COLO829 (cell line): Measurements from ENCODE around the gene HAL.
"Not testable (repeated sequence)": the region's sequence is repeated elsewhere in the genome, so short reads cannot be mapped to it uniquely, and the experiment has no call there.

Experiments
- DNase-seq: peaks from one replicate; pipeline ENCODE4 v3.0.0; 2012; ENCODE audit warnings: low spot score

The HAL gene

GRCh38 chr12:95977764-95978305 is 18.3 kb downstream of the HAL start:
- DNase-seq = no peak

- DNase-seq = no peak
Measured at GRCh38 chr12:95976416-95976832, 19.7 kb downstream of the HAL start.

- no peak for DNase-seq
Measured at GRCh38 chr12:95975491-95975890, 20.7 kb downstream of the HAL start.

- no peak for DNase-seq
Measured at GRCh38 chr12:95974358-95974757, 21.8 kb downstream of the HAL start.

GRCh38 chr12:95972832-95973456 is 23.2 kb downstream of the HAL start:
- no peak for DNase-seq

GRCh38 chr12:95970905-95971304 is 25.2 kb downstream of the HAL start:
- no peak for DNase-seq

GRCh38 chr12:95969116-95969515 is 27.0 kb downstream of the HAL start:
- not testable (repeated sequence) for DNase-seq

GRCh38 chr12:95967301-95967700 is 28.8 kb downstream of the HAL start:
- DNase-seq = no peak

- no peak for DNase-seq
Measured at GRCh38 chr12:95966287-95966870, 29.8 kb downstream of the HAL start.

- no peak for DNase-seq
Measured at GRCh38 chr12:95963096-95963495, 33.0 kb downstream of the HAL start.

GRCh38 chr12:95962222-95962621 is 33.9 kb downstream of the HAL start:
- no peak for DNase-seq

GRCh38 chr12:95960241-95960640 is 35.9 kb downstream of the HAL start:
- DNase-seq = no peak

GRCh38 chr12:95959107-95959506 is 37.0 kb downstream of the HAL start:
- no peak for DNase-seq

- DNase-seq = no peak
Measured at GRCh38 chr12:95956557-95957145, 39.5 kb downstream of the HAL start.

GRCh38 chr12:95955549-95956159 is 40.5 kb downstream of the HAL start:
- DNase-seq = no peak

- DNase-seq = no peak
Measured at GRCh38 chr12:95953000-95953399, 43.1 kb downstream of the HAL start.

- no peak for DNase-seq
Measured at GRCh38 chr12:95951515-95951914, 44.6 kb downstream of the HAL start.

GRCh38 chr12:95949477-95950206 is 46.5 kb downstream of the HAL start:
- no peak for DNase-seq

- DNase-seq = no peak
Measured at GRCh38 chr12:95944108-95944704, 51.9 kb downstream of the HAL start.

- DNase-seq = peak; percentile 21
Measured at GRCh38 chr12:95943330-95943842, 52.8 kb downstream of the HAL start, which contains the start of gene AMDHD1. TSS of gene AMDHD1 (plus strand) at chr12:95943331. CDS start at chr12:95943399, 68 bp downstream.

- DNase-seq = peak; percentile 84
Measured at GRCh38 chr12:95942524-95943329, 53.4 kb downstream of the HAL start, which contains the start of gene CCDC38. TSS of gene CCDC38 (minus strand) at chr12:95942614. CDS start at chr12:95936509, 6,105 bp downstream.
